GM12873 (cell line): ENCODE data around the gene DHRS12.

Source experiments
- TF ChIP-seq, protein P1 (sequence below): IDR thresholded peaks from 2 replicates; pipeline ENCODE4 v1.5.1; 2012; ENCODE audit warnings: low read depth, mild to moderate bottlenecking, moderate library complexity, low read length, control low read depth; ENCODE audit not compliant: insufficient read depth; ENCODE audit errors: missing control alignments

DHRS12 gene

DNA sequence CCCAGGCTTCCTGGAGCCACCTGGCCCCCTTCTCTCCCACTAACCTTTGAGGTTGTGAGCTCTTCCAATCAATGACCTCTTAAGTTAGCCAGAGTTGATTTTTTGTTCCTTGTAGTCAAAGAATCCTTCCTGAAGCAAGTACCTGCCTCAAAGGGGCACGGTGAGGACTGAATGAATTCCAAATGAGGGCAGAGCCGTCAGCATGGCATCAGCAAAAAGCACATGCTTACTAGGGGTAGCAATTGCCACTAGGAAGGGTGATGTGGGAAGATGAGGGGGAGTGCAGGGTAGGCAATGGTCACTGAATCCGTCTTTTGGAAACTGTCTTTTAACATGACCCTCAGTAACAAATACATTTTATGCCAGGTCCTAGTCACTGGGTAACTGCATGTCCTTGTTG is 15.6 kb upstream of the DHRS12 start:
- TF ChIP-seq, protein P1, sequence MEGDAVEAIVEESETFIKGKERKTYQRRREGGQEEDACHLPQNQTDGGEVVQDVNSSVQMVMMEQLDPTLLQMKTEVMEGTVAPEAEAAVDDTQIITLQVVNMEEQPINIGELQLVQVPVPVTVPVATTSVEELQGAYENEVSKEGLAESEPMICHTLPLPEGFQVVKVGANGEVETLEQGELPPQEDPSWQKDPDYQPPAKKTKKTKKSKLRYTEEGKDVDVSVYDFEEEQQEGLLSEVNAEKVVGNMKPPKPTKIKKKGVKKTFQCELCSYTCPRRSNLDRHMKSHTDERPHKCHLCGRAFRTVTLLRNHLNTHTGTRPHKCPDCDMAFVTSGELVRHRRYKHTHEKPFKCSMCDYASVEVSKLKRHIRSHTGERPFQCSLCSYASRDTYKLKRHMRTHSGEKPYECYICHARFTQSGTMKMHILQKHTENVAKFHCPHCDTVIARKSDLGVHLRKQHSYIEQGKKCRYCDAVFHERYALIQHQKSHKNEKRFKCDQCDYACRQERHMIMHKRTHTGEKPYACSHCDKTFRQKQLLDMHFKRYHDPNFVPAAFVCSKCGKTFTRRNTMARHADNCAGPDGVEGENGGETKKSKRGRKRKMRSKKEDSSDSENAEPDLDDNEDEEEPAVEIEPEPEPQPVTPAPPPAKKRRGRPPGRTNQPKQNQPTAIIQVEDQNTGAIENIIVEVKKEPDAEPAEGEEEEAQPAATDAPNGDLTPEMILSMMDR, result no peak

DNA sequence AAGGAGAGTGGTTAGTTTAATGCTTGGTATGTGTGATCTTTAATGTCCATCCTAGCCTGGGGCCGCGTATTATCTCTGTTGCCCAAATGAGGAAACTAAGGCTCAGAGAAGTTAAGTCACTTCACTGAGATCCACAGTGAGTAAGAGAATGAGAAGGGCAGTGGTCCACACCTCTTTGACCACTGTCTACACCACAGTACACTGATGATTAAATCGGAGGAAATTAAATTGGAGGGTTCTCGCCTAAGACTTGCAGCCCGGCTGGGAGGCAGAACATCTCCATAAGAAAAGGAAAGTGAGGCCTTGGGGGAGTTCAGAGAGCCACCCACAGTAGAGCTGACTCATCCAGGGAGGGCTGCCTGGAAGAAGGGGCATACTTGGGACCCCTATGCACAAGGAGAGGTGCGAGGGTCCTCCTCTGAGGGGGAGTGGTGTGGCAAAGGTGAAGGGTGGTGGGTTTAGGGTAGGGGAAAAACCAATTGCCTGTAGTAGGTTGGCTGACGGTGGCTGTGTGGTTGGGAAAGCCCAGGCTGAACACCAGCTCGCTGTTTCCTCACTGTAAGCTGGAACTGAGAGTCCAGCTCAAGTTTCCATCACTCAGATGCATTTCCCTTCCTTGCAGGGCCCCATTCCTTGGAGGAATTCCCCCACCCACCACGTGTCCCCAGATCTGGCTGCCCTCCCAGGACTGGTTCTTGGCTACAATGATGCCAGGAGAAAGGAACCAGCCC is 15.0 kb upstream of the DHRS12 start:
- TF ChIP-seq, protein P1, result no peak

DNA sequence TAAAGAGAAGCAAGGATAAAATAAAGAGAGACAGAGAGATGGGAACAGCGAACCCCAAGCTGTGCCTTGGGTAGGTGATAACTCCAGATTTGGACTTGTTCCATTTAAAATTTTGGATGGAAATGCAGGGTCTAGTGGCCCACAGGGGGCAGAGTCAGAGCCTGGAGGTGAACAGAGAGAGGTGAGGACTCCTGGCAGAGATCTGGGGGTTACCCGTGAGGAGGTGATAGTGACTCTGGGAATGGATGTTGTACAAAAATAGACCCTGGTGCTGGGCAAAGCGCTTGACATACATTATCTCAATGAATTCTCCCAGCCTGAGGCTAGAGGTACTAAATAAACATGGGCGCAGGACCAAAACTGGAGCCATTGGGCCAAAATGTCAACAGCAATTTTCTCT is 14.3 kb upstream of the DHRS12 start:
- TF ChIP-seq, protein P1, result peak; percentile 17

DNA sequence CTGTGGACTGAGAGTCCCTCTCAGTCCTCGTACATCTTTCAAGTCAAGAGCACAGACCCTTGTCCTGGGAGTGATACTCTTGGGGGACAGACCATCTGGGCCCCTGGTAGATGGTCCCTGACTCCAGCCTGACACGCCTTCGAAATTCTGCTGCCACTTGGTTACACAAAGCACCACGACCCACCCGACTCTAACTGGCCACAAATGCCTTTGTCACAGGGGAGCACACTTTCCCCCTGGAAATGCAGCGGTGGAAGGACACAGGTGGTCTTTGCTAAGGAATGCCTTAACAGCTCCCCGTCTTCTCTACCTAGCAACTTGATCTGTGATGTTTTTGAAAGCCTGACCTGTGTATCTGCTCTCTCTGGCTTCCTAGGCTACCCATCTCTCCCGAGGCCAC is 13.8 kb upstream of the DHRS12 start:
- TF ChIP-seq, protein P1, result no peak

- TF ChIP-seq, protein P1, result no peak
Observed at GRCh38 chr13:51816604-51817249, 12.8 kb upstream of the DHRS12 start.

- TF ChIP-seq, protein P1, result no peak
Observed at GRCh38 chr13:51815848-51816247, 11.9 kb upstream of the DHRS12 start.

GRCh38 chr13:51814825-51815650 is 11.1 kb upstream of the DHRS12 start:
- TF ChIP-seq, protein P1, result peak; percentile 93
